Activated CD4-positive, alpha-beta T cell treated with anti-CD3 and anti-CD28 coated beads, Interleukin-2, amount 50 U/mL, for 24 hours (primary cell): ENCODE measurements around the gene CDK10.
A peak's percentile ranks its signal among the peaks of the same experiment; 100 is the strongest.

Source experiments
- DNase-seq, 2 donors: peaks; one replicate each; pipeline ENCODE4 v3.0.0-alpha.2; 2020; ENCODE audit warnings: low read depth in 1 of 2, low spot score in 1 of 2

CDK10 gene

DNA sequence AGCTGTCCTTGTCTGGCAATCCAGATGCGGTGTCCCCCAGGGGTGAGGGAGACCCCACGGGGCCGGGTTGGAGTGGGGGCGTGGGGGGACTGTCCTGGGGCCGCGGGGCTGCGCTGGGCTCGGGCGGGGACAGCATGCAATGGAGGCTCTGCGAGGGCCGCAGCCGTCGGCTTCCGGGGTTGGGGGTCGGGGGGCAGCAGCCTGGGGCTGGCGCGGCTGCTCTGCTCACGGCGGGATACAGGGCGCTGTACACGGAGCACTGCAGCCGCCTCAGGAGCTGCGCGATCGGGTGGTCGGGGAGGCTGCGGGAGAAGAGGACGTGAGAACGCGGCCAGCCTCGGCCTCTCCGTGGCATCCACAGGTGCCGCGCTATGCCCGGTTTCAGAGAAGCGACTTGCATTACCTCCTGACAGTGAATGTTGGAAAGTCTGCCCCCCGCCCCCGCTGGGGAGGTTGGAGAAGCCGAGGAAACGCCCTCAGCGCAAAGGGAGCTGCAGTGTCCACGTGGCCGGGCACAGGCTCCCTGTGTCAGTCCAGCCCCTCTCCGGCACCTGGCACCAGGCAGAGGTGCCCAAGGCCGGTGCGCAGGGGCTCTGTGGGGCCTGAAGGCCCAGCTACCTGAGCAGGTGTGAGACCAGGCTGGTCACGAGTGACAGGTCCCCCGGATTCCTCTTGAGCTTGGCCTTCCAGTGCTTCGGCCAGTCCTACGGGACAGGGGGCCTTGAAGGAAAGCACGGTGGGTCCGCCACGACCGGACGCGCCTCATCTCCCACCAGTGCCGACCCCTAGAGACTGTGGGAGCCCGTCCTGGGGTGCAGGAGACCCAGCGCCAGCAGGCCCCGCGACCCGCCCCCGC is 24.4 kb downstream of the CDK10 start:
- no peak for DNase-seq

DNA sequence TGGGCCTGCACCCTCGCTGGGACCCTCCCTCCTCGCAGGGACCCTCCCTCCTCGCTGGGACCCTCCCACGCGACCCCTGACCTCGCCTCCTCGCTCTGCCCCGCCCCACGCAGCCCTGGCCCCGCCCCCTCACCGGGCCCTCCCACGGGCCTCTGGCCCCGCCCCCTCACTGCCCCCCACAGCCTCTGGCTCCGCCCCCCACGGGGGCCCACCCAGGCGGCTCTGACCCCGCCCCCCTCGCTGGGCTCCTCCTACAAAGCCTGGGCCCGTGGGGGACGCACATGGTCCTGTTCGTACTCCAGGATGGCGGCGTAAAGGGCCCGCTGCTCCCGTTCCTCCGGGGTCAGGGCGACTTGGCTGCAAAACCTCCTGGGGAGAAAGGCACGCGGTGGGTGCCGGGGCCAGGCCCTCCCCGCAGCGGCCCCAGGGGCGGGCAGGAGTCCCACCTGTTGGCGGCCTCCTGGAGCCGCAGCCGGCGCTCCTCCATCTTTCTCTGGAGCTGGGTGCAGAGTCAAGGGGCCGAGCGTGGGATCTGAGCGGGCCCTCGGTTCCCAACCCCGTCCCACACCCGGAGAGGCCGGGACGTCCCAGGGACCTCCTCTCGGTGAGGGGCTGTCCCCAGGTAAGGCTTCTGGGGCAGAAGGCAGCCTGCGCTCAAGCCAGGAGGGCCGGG is 25.2 kb downstream of the CDK10 start:
- DNase-seq, result peak; percentile 72 to 83

DNA sequence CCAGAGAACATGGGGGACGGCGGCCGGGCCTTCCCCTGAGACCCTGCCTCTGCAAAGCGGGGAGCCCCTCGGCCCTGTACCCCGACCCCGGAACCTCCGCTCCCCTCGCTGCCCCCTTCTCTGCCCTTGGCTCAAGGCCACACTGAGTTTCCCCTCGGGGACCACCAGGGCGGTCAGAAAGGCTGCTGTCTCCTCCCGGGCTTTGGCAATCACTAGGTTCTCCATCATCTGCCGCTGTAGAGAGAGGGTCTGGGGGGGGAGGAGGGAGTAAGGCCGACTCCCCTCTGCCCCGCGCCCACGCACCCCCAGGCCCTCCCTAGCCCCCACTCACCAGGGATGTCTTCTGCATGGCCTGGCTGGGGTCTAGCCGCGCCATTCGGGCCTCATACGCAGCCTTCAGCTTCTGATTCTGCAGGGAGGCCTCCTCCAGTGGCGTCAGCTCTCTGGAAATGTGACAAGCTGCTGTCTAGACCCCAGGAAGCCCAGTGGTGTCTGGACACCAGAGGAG is 25.8 kb downstream of the CDK10 start:
- DNase-seq, result no peak

DNA sequence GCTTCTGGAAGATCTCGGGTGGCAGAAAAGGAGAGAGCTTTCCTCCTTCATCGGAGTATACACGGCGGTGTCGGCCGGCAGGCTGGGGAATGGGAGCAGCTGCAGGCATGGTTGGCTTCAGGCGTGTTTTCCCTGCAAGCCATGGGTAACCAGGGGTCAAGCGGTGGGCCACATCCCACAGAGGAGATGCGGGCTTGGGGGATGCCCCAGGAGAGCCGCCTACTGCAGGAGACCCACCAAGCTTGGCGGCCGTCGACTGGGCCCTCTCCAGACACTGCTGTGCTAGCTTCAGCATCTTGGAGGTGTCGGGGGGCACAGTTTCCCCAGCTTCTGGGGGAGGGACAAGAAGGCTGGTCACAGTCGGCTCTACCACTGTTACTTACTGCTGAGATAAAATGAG is 30.0 kb downstream of the CDK10 start:
- DNase-seq, result no peak

DNA sequence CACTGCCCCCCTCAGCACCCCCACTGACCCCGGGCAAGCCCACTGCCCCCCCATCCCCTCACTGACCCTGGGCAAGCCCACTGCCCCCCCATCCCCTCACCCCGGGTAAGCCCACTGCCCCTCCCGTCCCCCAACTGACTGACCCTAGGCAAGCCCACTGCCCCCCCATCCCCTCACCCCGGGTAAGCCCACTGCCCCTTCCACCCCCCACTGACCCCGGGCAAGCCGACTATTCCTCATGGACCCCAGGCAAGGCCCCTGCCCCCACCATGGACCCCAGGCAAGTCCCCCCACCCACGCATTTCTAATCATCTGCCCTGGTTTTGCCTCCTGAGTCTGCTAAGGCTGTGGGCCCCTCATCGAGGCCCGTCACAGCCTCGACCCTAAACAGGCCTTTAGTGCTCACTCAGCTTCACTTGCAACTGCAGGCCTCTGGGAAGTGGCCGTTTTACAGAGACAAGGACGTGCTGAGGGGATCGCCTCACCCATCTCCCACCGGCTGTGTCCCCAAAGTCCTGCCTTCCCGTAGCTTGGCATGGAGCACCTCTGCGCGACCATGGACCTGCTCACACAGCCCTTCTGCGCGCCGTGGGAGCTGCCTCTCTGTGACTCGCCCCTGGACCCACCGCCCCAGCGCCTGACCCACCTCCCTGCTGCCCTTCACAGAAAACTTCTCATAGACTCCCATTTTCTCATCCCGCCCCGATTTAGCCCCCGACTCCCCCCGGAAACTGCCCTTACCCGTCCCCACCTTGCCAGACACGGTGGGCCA is 30.6 kb downstream of the CDK10 start:
- DNase-seq, result no peak

DNA sequence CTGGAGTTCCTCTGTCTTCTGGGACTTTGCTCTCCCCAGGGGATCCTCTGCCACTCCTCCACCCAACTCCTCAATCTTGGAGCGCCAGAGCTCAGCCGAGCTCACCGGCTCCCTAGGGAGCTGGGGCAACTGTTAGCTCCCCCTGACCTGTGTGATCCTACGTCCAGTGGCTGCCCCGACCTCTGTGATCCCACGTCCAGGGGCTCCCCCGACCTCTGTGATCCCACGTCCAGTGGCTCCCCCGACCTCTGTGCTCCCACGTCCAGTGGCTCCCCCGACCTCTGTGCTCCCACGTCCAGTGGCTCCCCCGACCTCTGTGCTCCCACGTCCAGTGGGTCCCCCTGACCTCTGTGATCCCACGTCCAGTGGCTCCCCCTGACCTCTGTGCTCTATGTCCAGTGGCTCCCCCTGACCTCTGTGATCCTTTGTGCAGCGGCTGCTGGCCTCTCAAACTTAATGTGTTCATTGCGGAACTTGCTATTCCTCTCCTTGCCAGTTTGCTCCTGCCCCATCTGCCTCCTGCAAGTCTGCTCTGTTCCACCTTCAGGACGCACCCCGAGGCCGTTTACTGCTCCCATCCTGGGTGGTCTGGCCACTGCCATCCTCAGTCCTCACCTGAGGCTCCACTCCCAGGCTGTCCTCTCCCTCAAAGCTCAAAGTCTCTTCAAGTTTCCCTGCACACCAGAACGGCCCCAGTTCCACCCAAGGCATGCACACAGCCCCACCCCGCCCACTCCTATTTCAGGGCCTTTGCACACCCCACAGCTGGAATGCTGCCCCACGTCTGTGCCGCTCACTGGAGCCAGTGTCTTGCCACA is 31.4 kb downstream of the CDK10 start:
- no peak for DNase-seq

DNA sequence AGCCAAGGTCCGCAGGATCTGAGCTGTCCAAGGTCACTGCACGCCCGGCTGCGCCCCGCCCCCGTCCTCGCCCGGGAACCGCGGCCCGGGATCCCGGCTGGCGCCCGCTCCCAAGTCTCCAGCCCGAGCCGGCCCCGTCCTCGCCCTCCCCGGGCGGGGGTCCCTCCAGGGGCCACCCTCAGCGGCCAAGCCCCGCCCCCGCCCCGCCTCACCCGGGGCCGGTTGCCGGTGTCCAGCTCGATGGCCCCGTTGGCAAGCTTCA is 34.0 kb downstream of the CDK10 start:
- no peak for DNase-seq

DNA sequence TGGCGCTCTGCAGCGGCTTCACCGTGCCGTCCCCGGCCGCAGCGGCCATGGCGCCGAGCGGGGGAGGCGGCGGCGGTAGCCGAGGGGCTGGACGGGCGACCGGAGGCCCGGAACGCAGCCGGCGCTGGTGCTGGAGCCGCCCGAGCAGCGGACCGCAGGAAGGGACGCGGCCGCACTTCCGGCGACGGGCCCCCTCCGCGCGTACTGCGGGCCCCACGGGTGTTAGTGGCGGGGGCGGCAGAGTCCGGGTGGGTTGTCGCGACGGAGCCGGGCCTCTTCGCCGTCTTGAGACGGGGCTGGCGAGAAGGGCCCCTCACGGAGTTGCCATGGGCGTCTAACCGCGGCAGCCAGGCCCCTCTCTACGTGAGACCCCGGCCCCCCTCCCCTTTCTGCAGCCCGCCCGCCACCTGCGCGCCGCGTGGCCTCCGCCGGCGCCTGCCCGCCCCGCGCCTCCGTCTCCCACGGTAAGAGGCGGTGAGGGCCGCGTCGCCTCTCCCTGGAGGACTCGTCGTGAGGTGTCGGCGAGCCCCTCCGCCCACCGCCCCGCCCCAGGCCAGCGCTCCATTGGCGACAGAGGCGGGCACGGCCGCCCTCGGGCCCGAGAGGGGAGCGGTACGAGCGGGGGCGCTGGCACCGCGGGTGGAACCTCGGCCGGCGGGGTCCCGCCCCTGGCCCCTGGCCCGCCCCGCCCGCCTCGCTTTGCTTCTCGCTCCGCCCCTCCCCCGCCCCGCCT is 34.5 kb downstream of the CDK10 start, which contains the start of the genes VPS9D1 and ZNF276:
TSS of gene VPS9D1 (minus strand) at position 86 of the 733 bp plus-strand sequence. CDS start at position 49, 37 bp downstream.
TSS of gene ZNF276 (plus strand) at position 725 of the 733 bp plus-strand sequence. CDS start 104 bp downstream, outside the sequence.
- DNase-seq, result peak; percentile 73 to 78

DNA sequence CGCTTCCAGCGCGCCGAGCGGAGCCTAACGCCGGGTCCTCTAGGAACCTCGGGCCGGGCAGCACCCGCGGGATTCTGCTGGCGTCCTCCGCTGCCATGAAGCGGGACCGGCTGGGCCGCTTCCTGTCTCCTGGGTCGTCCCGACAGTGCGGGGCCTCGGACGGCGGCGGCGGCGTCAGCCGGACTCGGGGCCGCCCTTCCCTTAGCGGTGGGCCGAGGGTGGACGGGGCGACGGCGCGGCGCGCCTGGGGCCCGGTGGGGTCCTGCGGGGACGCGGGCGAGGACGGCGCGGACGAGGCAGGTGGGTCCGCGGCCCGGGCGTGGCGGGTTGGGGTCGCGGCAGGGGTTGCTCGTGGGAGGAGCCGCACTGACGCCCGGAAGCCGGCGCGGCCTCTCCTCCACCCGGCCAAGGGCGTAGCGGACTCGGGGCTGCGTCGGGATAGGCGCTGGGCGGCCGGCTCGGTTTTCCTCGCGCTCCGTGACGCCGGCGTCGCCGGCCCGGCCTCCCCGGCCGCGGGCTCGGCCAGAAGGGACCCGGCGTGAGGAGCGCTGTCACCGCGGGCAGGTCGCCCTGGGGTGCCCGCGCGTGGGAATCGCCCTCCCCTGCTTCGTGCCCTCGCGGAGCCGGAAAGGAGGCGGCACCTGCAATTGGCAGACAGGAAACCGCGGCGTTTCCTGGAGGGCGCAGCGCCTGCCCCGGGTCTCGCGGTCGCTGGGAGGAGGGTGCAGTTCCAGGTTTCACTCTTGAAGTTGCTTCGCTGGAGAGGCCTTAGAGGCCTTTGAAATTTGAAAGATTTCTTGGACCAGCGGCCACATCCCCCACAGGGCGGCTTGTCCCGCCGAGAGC is 35.3 kb downstream of the CDK10 start:
- peak; percentile 57 to 74 for DNase-seq

DNA sequence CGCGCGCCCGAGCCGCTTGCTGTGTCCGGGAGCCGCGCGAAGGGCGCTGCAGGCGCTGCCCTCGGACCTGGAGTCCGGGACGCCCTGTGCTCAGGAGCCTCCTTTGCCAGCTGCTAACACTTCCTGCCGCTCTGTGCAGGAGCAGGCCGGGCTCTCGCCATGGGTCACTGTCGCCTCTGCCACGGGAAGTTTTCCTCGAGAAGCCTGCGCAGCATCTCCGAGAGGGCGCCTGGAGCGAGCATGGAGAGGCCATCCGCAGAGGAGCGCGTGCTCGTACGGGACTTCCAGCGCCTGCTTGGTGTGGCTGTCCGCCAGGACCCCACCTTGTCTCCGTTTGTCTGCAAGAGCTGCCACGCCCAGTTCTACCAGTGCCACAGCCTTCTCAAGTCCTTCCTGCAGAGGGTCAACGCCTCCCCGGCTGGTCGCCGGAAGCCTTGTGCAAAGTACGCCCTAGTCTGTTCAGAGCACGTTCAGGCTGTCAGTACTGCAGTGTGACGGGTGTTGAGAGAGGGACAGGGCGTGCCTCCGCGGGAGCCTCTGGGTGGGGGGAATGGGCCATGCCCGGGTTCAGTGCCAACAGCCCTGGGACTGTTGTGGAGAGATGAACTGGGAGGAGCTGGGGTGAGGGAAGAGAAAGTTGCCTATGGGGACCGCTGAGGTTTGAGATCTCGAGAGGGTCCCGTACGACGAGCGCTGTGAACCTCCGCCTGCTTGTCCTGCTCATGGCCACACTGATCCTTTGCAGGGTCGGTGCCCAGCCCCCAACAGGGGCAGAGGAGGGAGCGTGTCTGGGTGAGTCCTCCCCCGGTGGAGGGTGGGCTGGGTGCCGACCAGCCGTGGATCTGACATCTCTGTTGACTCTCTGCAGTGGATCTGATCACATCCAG is 36.1 kb downstream of the CDK10 start:
- peak; percentile 35 to 44 for DNase-seq

DNA sequence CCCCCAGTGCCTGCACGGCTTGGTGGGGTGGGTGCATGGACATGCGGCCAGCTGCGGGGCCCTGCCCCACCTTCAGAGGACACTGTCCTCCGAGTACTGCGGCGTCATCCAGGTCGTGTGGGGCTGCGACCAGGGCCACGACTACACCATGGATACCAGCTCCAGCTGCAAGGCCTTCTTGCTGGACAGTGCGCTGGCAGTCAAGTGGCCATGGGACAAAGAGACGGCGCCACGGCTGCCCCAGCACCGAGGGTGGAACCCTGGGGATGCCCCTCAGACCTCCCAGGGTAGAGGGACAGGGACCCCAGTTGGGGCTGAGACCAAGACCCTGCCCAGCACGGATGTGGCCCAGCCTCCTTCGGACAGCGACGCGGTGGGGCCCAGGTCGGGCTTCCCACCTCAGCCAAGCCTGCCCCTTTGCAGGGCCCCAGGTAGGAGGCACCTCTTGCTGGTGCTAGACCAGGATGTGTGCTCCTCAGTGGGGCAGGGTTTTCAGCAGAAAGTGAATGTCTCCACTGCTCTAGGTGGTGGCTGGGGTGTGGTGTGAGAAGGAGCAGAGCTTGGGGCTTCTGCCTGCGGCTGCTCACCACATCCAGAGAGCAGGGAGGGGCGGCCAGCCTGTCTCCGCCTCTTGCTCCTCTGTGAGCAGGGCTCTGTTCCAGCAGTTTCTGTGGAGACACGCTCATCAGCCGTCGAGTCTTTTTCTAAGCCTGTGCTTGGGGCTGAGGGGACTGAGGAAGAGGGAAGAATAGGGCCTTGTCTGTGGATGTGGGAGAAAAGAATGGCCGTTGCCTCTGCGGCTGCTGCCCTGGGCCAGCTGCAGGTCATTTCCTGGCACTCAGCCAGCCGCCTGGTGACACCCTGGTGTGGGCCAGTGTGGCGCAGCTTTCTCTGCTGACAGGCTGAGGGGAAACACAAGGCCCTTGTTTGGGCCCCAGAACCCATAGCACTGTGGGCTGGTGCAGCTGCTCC is 37.1 kb downstream of the CDK10 start:
- DNase-seq, result peak; percentile 31 to 50

DNA sequence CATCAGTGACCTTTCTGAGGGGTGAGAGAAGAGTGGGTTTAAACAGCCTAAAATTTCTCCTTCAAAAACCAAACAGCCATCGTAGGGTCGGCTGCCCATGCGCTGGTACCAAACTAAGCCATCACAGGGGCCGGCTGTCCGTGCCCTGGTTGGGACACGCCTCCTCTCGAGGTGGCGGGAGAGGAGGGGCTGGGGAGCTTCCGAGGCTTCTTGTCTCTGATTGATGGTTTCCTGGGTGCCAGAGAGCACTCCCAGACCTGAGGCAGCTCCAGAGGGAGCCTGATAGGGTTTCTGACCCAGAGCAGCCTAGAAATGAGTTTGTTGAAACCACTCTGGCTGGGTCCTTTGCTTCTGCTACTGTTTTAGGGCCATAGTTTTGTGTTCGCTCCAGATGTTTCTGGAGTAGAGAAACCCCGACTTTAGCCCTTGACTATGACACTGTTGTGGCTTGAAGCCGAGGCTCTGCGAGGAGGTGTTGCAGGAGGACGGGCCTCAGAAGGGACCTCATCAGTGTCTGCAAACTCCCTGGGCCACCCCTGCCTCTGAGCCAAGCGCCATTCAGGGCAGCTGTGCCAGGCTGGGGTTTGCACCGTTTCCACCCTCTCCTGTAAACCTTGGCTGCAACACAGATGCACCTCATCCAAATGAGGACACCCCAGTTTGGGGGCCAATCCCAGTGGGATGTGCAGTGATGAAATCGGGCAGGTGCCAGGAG is 41.1 kb downstream of the CDK10 start:
- no peak for DNase-seq

DNA sequence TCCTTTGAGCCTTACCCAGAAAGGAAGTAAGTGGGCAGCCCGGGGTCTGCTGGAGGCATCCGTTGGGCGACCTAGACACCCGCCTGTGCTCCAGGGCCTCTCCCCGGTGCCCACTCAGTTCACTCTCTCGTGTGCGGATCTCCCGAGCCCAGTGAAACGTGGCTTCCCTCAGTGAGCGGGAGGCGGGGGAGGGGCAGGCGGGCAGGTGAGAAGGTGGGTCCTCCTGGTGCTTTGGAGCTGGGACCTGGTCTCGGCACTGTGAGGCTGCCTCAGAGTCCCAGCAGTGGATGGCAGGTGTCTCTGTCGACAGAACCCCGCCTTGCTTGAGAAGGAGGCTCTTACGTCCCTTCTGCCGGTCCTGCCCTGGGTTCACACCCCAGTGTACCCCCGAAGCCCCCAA is 42.8 kb downstream of the CDK10 start:
- no peak for DNase-seq

DNA sequence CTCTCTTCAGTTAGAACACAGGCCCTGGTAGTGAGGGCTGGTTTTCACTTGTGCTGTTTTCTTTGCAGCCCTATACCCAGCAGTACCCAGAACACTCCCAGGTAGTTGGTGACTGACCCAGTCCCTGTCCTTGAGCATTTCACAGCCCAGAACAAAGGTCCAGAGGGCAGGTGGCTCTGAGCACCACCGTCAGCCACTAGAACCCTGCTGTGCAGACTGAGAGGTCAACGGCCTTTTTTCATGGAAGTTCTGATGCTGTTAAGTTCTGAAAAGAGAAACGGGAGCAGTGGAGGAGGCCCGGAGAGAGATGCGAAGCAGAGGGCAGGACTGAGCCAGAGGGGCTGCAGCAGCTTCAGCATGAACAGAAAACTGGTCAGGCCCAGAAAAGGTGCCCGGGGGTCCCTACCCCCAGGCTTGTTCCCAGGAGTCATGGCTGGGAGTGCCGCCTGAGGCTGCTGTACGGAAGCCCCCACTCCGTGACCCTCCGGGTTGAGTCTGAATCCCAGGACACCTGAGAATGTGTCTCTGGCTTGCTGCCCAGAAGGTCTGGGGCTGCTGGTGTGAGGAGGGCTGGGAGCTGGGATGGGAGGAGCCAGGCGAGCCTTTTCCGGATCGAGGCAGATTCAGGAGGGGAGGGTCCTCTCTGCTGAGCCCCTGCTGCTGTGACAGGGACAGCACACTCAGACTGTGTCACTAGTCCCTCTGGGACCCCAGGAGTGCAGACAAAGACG is 43.5 kb downstream of the CDK10 start:
- DNase-seq, result no peak

DNA sequence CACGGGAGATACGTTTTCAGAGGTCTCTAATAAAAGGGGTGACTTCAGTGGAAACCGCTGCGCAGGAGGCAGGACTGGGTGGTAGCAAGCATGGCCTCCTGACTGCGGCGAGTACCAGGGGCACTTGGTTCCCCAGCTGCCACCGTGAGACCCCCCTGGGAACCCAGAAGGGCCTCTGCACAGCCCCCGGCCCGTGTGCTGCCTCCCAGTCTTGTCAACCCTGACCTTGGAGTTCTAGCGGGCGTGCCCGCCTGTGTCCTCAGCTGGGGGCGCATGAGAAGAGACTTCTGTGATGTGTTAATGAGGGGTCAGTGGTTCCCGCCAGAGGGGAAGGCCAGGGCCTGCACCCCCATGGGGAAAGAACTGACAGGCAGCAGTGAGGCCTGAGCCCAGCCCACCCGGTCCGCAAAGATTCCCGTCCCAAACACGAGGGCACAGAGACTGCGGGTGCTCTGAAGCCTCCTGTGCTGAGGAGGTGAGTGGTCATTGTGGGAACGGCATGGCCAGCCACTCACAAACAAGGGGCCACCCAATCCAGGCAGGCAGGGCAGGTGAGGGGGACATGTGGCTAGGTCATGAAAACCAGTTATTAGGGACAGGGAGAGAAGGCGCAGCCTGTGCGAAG is 44.2 kb downstream of the CDK10 start:
- no peak for DNase-seq
